H1 (cell line): ENCODE results near the gene EXOC3L1. TPM values are rescaled to one million over a fixed set of nuclear protein-coding genes. Genes with fewer than 3 reads are reported as not detected.
A peak's percentile ranks its signal among the peaks of the same experiment; 100 is the strongest.

Source experiments
- CTCF ChIA-PET: fragments of 300-600 bp; sonication (Branson Sonifier 250); formaldehyde crosslinking; loops from one replicate; lab custom pipeline; 2021; ENCODE audit not compliant: partially characterized antibody; lab: Charles Lee
- POLR2A ChIA-PET: fragments of 300-600 bp; sonication (Branson Sonifier 250); formaldehyde crosslinking; loops from one replicate; lab custom pipeline; 2021; ENCODE audit warnings: inconsistent platforms; ENCODE audit not compliant: partially characterized antibody; lab: Charles Lee
- DNase-seq, 2 experiments: peaks; one replicate each; pipeline versions ENCODE4 v3.0.0 to v3.0.0-alpha.2; 2010 to 2022; ENCODE audit warnings: low spot score in 2 of 2, low read depth in 1 of 2, mixed read lengths in 1 of 2
- FAIRE-seq: peaks from 2 replicates; lab custom pipeline; 2011; peaks lifted over from hg19 to GRCh38; lab: Jason Lieb, UNC
- H2AFZ ChIP-seq: 2 replicates; pipeline ENCODE4 v1.8.1; 2012; ENCODE audit warnings: low read length, inconsistent platforms
- H2AK5ac ChIP-seq: 2 replicates; pipeline ENCODE4 v1.6.1; 2013; ENCODE audit warnings: low read depth, low read length
- H2BK120ac ChIP-seq: replicated peaks from 2 replicates; pipeline ENCODE3; 2013; ENCODE audit warnings: low read depth, low read length, inconsistent platforms
- H2BK12ac ChIP-seq: 2 replicates; pipeline ENCODE4 v1.6.1; 2013; ENCODE audit warnings: low read depth, low read length
- H2BK15ac ChIP-seq: 2 replicates; pipeline ENCODE4 v1.6.1; 2013; ENCODE audit warnings: low read length
- H2BK20ac ChIP-seq: 2 replicates; pipeline ENCODE4 v1.6.1; 2013; ENCODE audit warnings: low read length
- H2BK5ac ChIP-seq: 2 replicates; pipeline ENCODE4 v1.6.1; 2013; ENCODE audit warnings: low read depth, low read length
- H3K14ac ChIP-seq: 2 replicates; pipeline ENCODE4 v1.6.1; 2013; ENCODE audit warnings: inconsistent platforms; ENCODE audit not compliant: insufficient read length
- H3K18ac ChIP-seq: 2 replicates; pipeline ENCODE4 v1.6.1; 2013; ENCODE audit warnings: low read length; ENCODE audit errors: extremely low read depth
- H3K23ac ChIP-seq: 2 replicates; pipeline ENCODE4 v1.6.1; 2013; ENCODE audit warnings: inconsistent platforms; ENCODE audit not compliant: insufficient read length
- H3K23me2 ChIP-seq: 2 replicates; pipeline ENCODE4 v1.6.1; 2013; ENCODE audit warnings: low read depth, low read length
- H3K27ac ChIP-seq: 2 replicates; pipeline ENCODE4 v1.6.1; 2011; ENCODE audit warnings: low read depth, low read length, inconsistent platforms
- H3K27me3 ChIP-seq, 4 experiments: replicated peaks in 1 of 4; 1 replicate in 1 of 4; 2 replicates in 3 of 4; pipeline versions ENCODE4 v1.6.1 to v1.8.1; 2011 to 2013; ENCODE audit warnings: low read length in 3 of 4, mild to moderate bottlenecking in 3 of 4, inconsistent platforms in 2 of 4, mixed read lengths in 2 of 4, moderate library complexity in 1 of 4; ENCODE audit not compliant: control insufficient read depth in 3 of 4, insufficient read depth in 3 of 4; ENCODE audit errors: extremely low read depth in 1 of 4
- H3K36me3 ChIP-seq, 4 experiments: 2 replicates each; pipeline versions ENCODE4 v1.6.1 to v1.8.1; 2011 to 2013; ENCODE audit warnings: mild to moderate bottlenecking in 4 of 4, low read length in 3 of 4, moderate library complexity in 2 of 4, control low read depth in 1 of 4, inconsistent platforms in 1 of 4; ENCODE audit not compliant: insufficient read depth in 4 of 4, control insufficient read depth in 2 of 4
- H3K4ac ChIP-seq: replicated peaks from 2 replicates; pipeline ENCODE3; 2013; ENCODE audit warnings: low read length, low read depth, mixed read lengths, inconsistent platforms; ENCODE audit not compliant: insufficient read length
- H3K4me1 ChIP-seq, 4 experiments: replicated peaks in 1 of 4; 1 replicate in 1 of 4; 2 replicates in 3 of 4; pipeline versions ENCODE4 v1.6.1 to v1.8.1; 2011 to 2013; ENCODE audit warnings: low read length in 3 of 4, inconsistent platforms in 2 of 4, mixed read lengths in 1 of 4; ENCODE audit not compliant: insufficient read depth in 4 of 4, control insufficient read depth in 3 of 4
- H3K4me2 ChIP-seq, 2 experiments: 2 replicates each; pipeline versions ENCODE4 v1.6.1 to v1.8.1; 2011 to 2013; ENCODE audit warnings: low read depth in 2 of 2, low read length in 2 of 2, control low read depth in 1 of 2, inconsistent platforms in 1 of 2, mild to moderate bottlenecking in 1 of 2; ENCODE audit not compliant: insufficient read depth in 1 of 2
- H3K4me3 ChIP-seq, 4 experiments: fragments of 200-600, 300-600 bp in 1 of 4; sonication (generic), shearing (Covaris generic), sonication (Bioruptor Twin) in 1 of 4; 2 replicates each; pipeline versions ENCODE4 v1.5.1 to v1.8.1; 2011 to 2016; ENCODE audit warnings: low read length in 4 of 4, low read depth in 3 of 4, control low read depth in 2 of 4, inconsistent platforms in 2 of 4, mild to moderate bottlenecking in 2 of 4, mixed read lengths in 1 of 4, moderate library complexity in 1 of 4; ENCODE audit not compliant: insufficient read depth in 2 of 4; ENCODE audit errors: extremely low read depth in 1 of 4
- H3K56ac ChIP-seq: replicated peaks from 2 replicates; pipeline ENCODE3; 2013; ENCODE audit warnings: low read depth, mild to moderate bottlenecking, mixed read lengths, low read length, inconsistent platforms; ENCODE audit not compliant: insufficient read length
- H3K79me1 ChIP-seq: 2 replicates; pipeline ENCODE4 v1.6.1; 2013; ENCODE audit warnings: low read depth, low read length, control low read depth
- H3K79me2 ChIP-seq, 2 experiments: 2 replicates each; pipeline versions ENCODE4 v1.6.1 to v1.8.1; 2012 to 2013; ENCODE audit warnings: low read length in 2 of 2, mild to moderate bottlenecking in 2 of 2, inconsistent platforms in 1 of 2; ENCODE audit not compliant: insufficient read depth in 2 of 2, control insufficient read depth in 1 of 2
- H3K9ac ChIP-seq, 4 experiments: replicated peaks in 1 of 4; 1 replicate in 1 of 4; 2 replicates in 3 of 4; pipeline versions ENCODE4 v1.6.1 to v1.8.1; 2011 to 2013; ENCODE audit warnings: low read depth in 3 of 4, low read length in 3 of 4, control low read depth in 2 of 4, mild to moderate bottlenecking in 2 of 4, moderate library complexity in 2 of 4, inconsistent platforms in 1 of 4; ENCODE audit errors: extremely low read depth in 1 of 4
- H3K9me3 ChIP-seq, 2 experiments: 2 replicates each; pipeline versions ENCODE4 v1.6.1 to v1.8.1; 2012 to 2013; ENCODE audit warnings: mild to moderate bottlenecking in 2 of 2, moderate library complexity in 2 of 2, control low read depth in 1 of 2, inconsistent platforms in 1 of 2, low read depth in 1 of 2, low read length in 1 of 2, mixed read lengths in 1 of 2; ENCODE audit not compliant: insufficient read depth in 2 of 2
- H4K20me1 ChIP-seq, 2 experiments: replicated peaks in 1 of 2; 2 replicates each; pipeline versions ENCODE3 to v1.8.1; 2011 to 2013; ENCODE audit warnings: inconsistent platforms in 2 of 2, low read length in 2 of 2, mild to moderate bottlenecking in 1 of 2; ENCODE audit not compliant: insufficient read depth in 2 of 2, control insufficient read depth in 1 of 2
- H4K5ac ChIP-seq: 2 replicates; pipeline ENCODE4 v1.6.1; 2013; ENCODE audit warnings: low read length, low read depth, mixed read lengths, inconsistent platforms; ENCODE audit not compliant: insufficient read length
- H4K8ac ChIP-seq: 2 replicates; pipeline ENCODE4 v1.8.0; 2013; ENCODE audit warnings: mild to moderate bottlenecking, moderate library complexity, low read length, inconsistent platforms; ENCODE audit not compliant: insufficient read depth; ENCODE audit errors: extremely low read depth
- H4K91ac ChIP-seq: replicated peaks from 2 replicates; pipeline ENCODE3; 2013; ENCODE audit warnings: low read length, mixed read lengths, inconsistent platforms; ENCODE audit not compliant: insufficient read length
- EZH2 ChIP-seq: fragments of 200-600 bp; sonication (generic); IDR thresholded peaks from 2 replicates; pipeline ENCODE4 v1.7.1; 2012; ENCODE audit warnings: low read depth, mild to moderate bottlenecking, moderate library complexity, low read length, inconsistent platforms; ENCODE audit not compliant: severe bottlenecking
- HDAC2 ChIP-seq, 2 experiments: fragments of 300-600 bp in 1 of 2; sonication (generic) in 1 of 2; IDR thresholded peaks; 2 replicates each; pipeline ENCODE4 v1.6.1; 2011 to 2012; ENCODE audit warnings: low read depth in 2 of 2, low read length in 2 of 2, mild to moderate bottlenecking in 2 of 2, moderate library complexity in 2 of 2, borderline replicate concordance in 1 of 2, inconsistent platforms in 1 of 2
- NRF1 ChIP-seq: IDR thresholded peaks from 2 replicates; pipeline ENCODE4 v1.6.1; 2011; ENCODE audit warnings: mild to moderate bottlenecking, low read depth, low read length, improper control_type of control experiment
- POLR2A ChIP-seq, 2 experiments: IDR thresholded peaks; 1 replicate in 1 of 2; 2 replicates in 1 of 2; pipeline ENCODE4 v1.6.1; 2011; ENCODE audit warnings: low read depth in 2 of 2, low read length in 2 of 2, mild to moderate bottlenecking in 2 of 2; ENCODE audit errors: control extremely low read depth in 1 of 2
- WGBS, 2 experiments: shearing (Covaris generic) in 1 of 2; methylation state at CpG; one replicate each; pipeline versions ENCODE4 v1.1.6 to v1.1.7; 2013 to 2015; ENCODE audit warnings: low lambda C conversion rate in 2 of 2, mixed read lengths in 2 of 2, inconsistent platforms in 1 of 2, low coverage in 1 of 2, missing lambda C conversion rate in 1 of 2; ENCODE audit not compliant: insufficient replicate concordance in 2 of 2, insufficient coverage in 1 of 2, insufficient read length in 1 of 2; ENCODE audit errors: extremely low coverage in 1 of 2, missing lambda C conversion rate in 1 of 2; 5-methylcytosine and 5-hydroxymethylcytosine counted together
- polyA plus RNA-seq, 7 experiments: library from polyadenylated mRNA; depleted of rRNA in 3 of 7; stranded (reverse) in 5 of 7; unstranded in 2 of 7; fragments of >200 nt in 5 of 7; fragments of 200-250 nt in 2 of 7; gene quantifications; 1 replicate in 5 of 7; 2 replicates in 1 of 7; 4 replicates in 1 of 7; pipeline versions ENCODE4 v1.2.1 to v1.2.3, GENCODE V29; 2011 to 2013; ENCODE audit warnings: missing spikeins in 2 of 7, mixed read lengths in 2 of 7
- total RNA-seq: library from RNA; stranded (reverse); fragmentation: NEBNext Ultra II Directional; extraction: Animal tissue kit (Norgen Biotek cat#: 25700); gene quantifications from 2 replicates; pipeline ENCODE4 v1.2.1, GENCODE V29; 2021

Gene EXOC3L1
- total and polyA plus RNA-seq, 2 of the 8 experiments (the other 6 are each of a cell fraction or from before 2014, with no cell fraction given): 1.3 TPM

DNA sequence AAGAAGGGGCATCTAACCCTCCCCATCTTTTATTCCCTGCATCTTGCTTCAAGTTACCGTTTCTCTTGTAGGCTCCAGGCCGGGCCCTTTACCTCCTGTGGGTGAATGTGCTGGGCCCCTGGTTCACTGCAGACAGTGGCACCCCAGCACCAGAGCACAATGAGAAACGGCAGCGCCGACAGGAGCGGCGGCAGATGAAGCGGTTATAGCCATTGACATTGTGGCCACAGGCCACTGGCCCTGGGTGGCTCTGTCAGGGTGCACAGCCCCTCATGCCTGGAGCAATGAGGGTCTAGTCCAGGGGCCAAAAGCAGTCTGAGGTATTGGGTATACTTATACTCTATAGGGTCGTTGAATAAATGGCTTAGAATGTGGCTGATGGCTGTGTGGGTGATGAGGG lies 39.0 kb upstream of the EXOC3L1 start:
- no peak for DNase-seq

More for the DNA sequence above, 39.0 kb upstream of the EXOC3L1 start:
- Histone ChIP-seq H3K79me2 (peaks cover 0 to 13% of the 10 kb centered on the region in 2 experiments; a peak in 2 of 4 replicates), H3K23me2 (peaks cover 5% of the 10 kb centered on the region), H3K4me1 (peaks cover 0 to 6% (median 3%) of the 10 kb centered on the region in 4 experiments; a peak in 3 of 7 replicates), H4K20me1 (peaks cover 3 to 14% of the 10 kb centered on the region in 2 experiments), H2BK20ac (no peak overlapping the region), H3K9me3 (no peaks in the 10 kb centered on the region), H3K56ac (no peak overlapping the region), H3K27me3 (no peaks in the 10 kb centered on the region; a peak in 2 of 7 replicates), H3K23ac (no peak overlapping the region), H3K4ac (no peak overlapping the region), H2AK5ac (no peak overlapping the region), H4K91ac (no peak overlapping the region), H4K5ac (no peak overlapping the region), H3K36me3 (peaks cover 17 to 39% (median 36%) of the 10 kb centered on the region in 4 experiments; a peak in 7 of 8 replicates), H2BK12ac (no peak overlapping the region), H2BK5ac (no peak overlapping the region), H3K4me3 (no peak overlapping the region), H3K27ac (no peak overlapping the region), H2BK120ac (no peak overlapping the region), H3K4me2 (no peak overlapping the region; a peak in 1 of 4 replicates), H3K9ac (no peak overlapping the region), H3K14ac (no peak overlapping the region), H3K79me1 (no peaks in the 10 kb centered on the region; the same call in 1 of the 2 replicates), H3K18ac (no peak overlapping the region), H4K8ac (no peak overlapping the region; the same call in 1 of the 2 replicates), H2BK15ac (no peak overlapping the region), H2AFZ (no peak overlapping the region)
- WGBS, 2 experiments: 85% methylated on average over 9 of the region's 9 CpGs; no CpG with 5 or more reads in 1 of the 2 experiments
- ChIA-PET POLR2A (interaction anchor here (1.1 to 2.7 kb wide), 5 partner anchors 12 to 36 kb away, joined by 3 to 20 read pairs (median 4); partner anchors contain the start of gene E2F4), CTCF (interaction anchor here (1.4 to 2.9 kb wide), 5 partner anchors 14 to 53 kb away, joined by 3 to 11 read pairs (median 6); partner anchors contain the start of genes ELMO3 and FHOD1)
- TF ChIP-seq EZH2 (no peak), POLR2A (IDR thresholded peaks at IDR 0.05; ENCODE audit: control extremely low read depth in 1 of 2, low read depth in 2 of 2, low read length in 2 of 2) (peak in 1 of 2 experiments; percentile 36; a peak in 1 of 3 replicates), NRF1 (no peak), HDAC2 (IDR thresholded peaks at IDR 0.05; ENCODE audit: borderline replicate concordance in 1 of 2, low read depth in 2 of 2, low read length in 2 of 2) (no peak)
- no peak for FAIRE-seq
